ENCODE data around the gene IGSF9B. TPM values are rescaled to one million over a fixed set of nuclear protein-coding genes. Genes with fewer than 3 reads are reported as not detected.

IGSF9B gene
- total RNA-seq, 1 donor from 2014 or later = 2.0 TPM

- H3K27ac Mint-ChIP-seq = no peak overlapping the region
- ATAC-seq (ENCODE audit: low read depth) (no peak), DNase-seq (no peak)
- POLR2A ChIA-PET = no interaction called here
- intact Hi-C loops (cut with micrococcal nuclease) = no loop called here
- CTCF ChIA-PET = no interaction called here
- H3K4me1 Mint-ChIP-seq = no peaks in the 10 kb centered on the region
- no peaks in the 10 kb centered on the region for H3K36me3 Mint-ChIP-seq (ENCODE audit: low read depth)
- peaks cover 10% of the 10 kb centered on the region for H3K27me3 Mint-ChIP-seq
- H3K9me3 Mint-ChIP-seq = no peaks in the 10 kb centered on the region
- no peak for TF ChIP-seq CTCF (IDR thresholded peaks at IDR 0.05)
- no peak overlapping the region for H3K4me3 Mint-ChIP-seq
These were observed 44.8 kb upstream of the IGSF9B start for GRCh38 chr11:134001596-134001995.

GRCh38 chr11:134001088-134001487, 44.3 kb upstream of the IGSF9B start:
- POLR2A ChIA-PET = no interaction called here

GRCh38 chr11:133999355-133999754, 42.6 kb upstream of the IGSF9B start:
- Mint-ChIP-seq H3K9me3 (no peaks in the 10 kb centered on the region), H3K27me3 (peaks cover 10% of the 10 kb centered on the region), H3K4me1 (peaks cover 6% of the 10 kb centered on the region), H3K4me3 (no peak overlapping the region), H3K27ac (no peak overlapping the region), H3K36me3 (ENCODE audit: low read depth) (no peaks in the 10 kb centered on the region)
- intact Hi-C loops (cut with micrococcal nuclease) = no loop called here
- ATAC-seq (ENCODE audit: low read depth) = no peak
- POLR2A ChIA-PET = no interaction called here
- no peak for TF ChIP-seq CTCF (IDR thresholded peaks at IDR 0.05)
- DNase-seq = no peak
- CTCF ChIA-PET = no interaction called here

More at GRCh38 chr11:134001088-134001487, 44.3 kb upstream of the IGSF9B start:
- no peak overlapping the region for H3K27ac Mint-ChIP-seq
- CTCF ChIA-PET = no interaction called here
- DNase-seq (no peak), ATAC-seq (ENCODE audit: low read depth) (no peak)
- no peak for TF ChIP-seq CTCF (IDR thresholded peaks at IDR 0.05)
- no peak overlapping the region for H3K4me3 Mint-ChIP-seq
- H3K27me3 Mint-ChIP-seq = peaks cover 10% of the 10 kb centered on the region
- H3K36me3 Mint-ChIP-seq (ENCODE audit: low read depth) = no peaks in the 10 kb centered on the region
- intact Hi-C loops (cut with micrococcal nuclease) = no loop called here
- no peaks in the 10 kb centered on the region for H3K9me3 Mint-ChIP-seq
- H3K4me1 Mint-ChIP-seq = no peaks in the 10 kb centered on the region

- H3K27ac Mint-ChIP-seq = no peak overlapping the region
- TF ChIP-seq CTCF (IDR thresholded peaks at IDR 0.05) = no peak
- CTCF ChIA-PET = no interaction called here
These were observed 40.8 kb upstream of the IGSF9B start for GRCh38 chr11:133997554-133997953.

GRCh38 chr11:133996671-133997070, 39.9 kb upstream of the IGSF9B start:
- H3K27me3 Mint-ChIP-seq = peaks cover 13% of the 10 kb centered on the region
- ATAC-seq (ENCODE audit: low read depth) (no peak), DNase-seq (no peak)
- H3K9me3 Mint-ChIP-seq = no peaks in the 10 kb centered on the region
- peaks cover 6% of the 10 kb centered on the region for H3K4me1 Mint-ChIP-seq
- POLR2A ChIA-PET = no interaction called here
- CTCF ChIA-PET = no interaction called here
- H3K4me3 Mint-ChIP-seq = no peak overlapping the region
- H3K36me3 Mint-ChIP-seq (ENCODE audit: low read depth) = no peaks in the 10 kb centered on the region
- intact Hi-C loops (cut with micrococcal nuclease) = no loop called here
- TF ChIP-seq CTCF (IDR thresholded peaks at IDR 0.05) = no peak
- no peak overlapping the region for H3K27ac Mint-ChIP-seq

More at GRCh38 chr11:133997554-133997953, 40.8 kb upstream of the IGSF9B start:
- DNase-seq = no peak
- peaks cover 10% of the 10 kb centered on the region for H3K27me3 Mint-ChIP-seq
- intact Hi-C loops (cut with micrococcal nuclease) = no loop called here
- POLR2A ChIA-PET = no interaction called here
- H3K36me3 Mint-ChIP-seq (ENCODE audit: low read depth) = no peaks in the 10 kb centered on the region
- H3K9me3 Mint-ChIP-seq = no peaks in the 10 kb centered on the region
- peaks cover 6% of the 10 kb centered on the region for H3K4me1 Mint-ChIP-seq
- H3K4me3 Mint-ChIP-seq = no peak overlapping the region
- no peak for ATAC-seq (ENCODE audit: low read depth)
